GM21390 (cell line): Measurements from ENCODE around the gene IQCB1.
"Not testable (repeated sequence)": the region's sequence is repeated elsewhere in the genome, so short reads cannot be mapped to it uniquely, and the experiment has no call there.

ENCODE experiments used
- ATAC-seq: cut with Tn5 transposase; IDR thresholded peaks from one replicate; pipeline ENCODE4 v1.9.1; 2021; ENCODE audit not compliant: unreplicated experiment

The IQCB1 gene, protein sequence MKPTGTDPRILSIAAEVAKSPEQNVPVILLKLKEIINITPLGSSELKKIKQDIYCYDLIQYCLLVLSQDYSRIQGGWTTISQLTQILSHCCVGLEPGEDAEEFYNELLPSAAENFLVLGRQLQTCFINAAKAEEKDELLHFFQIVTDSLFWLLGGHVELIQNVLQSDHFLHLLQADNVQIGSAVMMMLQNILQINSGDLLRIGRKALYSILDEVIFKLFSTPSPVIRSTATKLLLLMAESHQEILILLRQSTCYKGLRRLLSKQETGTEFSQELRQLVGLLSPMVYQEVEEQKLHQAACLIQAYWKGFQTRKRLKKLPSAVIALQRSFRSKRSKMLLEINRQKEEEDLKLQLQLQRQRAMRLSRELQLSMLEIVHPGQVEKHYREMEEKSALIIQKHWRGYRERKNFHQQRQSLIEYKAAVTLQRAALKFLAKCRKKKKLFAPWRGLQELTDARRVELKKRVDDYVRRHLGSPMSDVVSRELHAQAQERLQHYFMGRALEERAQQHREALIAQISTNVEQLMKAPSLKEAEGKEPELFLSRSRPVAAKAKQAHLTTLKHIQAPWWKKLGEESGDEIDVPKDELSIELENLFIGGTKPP

DNA sequence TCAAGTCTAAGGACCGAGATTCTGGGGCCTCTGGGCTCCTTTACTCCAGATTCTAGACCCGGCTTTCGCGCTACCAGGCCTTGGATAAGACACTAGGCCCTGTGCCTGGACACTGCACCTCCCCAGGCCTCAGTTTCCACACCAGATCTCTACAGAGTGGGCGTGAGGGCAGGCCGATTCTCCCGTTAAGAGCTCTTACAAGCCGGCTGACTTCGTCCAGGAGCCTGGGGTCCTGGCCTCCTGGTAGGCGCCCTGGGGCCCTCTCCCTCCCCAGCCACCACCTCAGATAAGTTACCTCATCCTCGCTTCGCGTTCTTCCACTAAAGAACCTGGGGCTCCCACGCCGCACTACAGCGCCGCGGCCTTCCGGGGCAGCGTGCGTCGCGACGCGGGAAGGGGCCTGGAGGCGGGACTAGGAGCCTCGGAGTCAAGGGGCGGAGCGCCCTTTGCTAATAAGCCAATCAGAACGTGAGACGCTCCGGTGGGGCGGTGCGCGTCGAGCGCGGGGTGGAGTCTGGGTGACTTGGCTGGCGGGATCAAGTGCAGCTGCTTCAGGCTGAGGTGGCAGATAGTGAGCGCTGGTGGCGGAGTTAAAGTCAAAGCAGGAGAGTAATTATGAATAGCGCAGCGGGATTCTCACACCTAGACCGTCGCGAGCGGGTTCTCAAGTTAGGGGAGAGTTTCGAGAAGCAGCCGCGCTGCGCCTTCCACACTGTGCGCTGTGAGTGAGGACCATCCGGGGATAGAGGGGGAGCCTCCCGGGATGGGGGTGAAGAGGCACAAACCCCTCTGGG, at the start of gene IQCB1, which contains the start of gene EAF2:
Gene IQCB1, minus strand, starts transcription at position 390 of the 794 bp plus-strand sequence. CDS start 6,100 bp downstream, outside the sequence.
Gene EAF2, plus strand, starts transcription at position 539 of the 794 bp plus-strand sequence. Its CDS starts 77 bp downstream, at position 616.
- peak; percentile 96 for ATAC-seq

GRCh38 chr3:121883507-121883906, 48.6 kb upstream of the IQCB1 start:
- ATAC-seq: no peak

- ATAC-seq: no peak
Measured at GRCh38 chr3:121878411-121878810, 43.6 kb upstream of the IQCB1 start.

DNA sequence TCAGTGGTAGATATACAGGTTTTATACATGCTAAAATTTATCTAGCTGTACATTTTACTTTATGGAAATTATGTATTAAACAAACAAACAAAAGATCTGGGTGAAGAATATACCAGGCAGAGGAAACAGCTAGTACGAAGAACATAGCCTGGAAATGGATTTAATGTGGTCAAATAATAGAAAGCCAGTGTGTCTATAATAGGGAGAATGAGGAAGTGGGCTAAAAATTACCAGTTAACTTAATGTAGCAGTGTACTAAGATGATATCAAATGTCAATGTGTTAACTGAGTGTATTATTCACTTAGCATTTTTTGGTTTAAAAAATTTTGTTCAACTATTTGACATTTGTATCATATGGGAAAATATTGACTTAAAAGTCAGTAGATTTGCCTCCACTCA, 36.6 kb upstream of the IQCB1 start:
- ATAC-seq: no peak

- ATAC-seq: no peak
Measured at GRCh38 chr3:121870717-121871116, 35.9 kb upstream of the IQCB1 start.

GRCh38 chr3:121869736-121870135, 34.9 kb upstream of the IQCB1 start:
- ATAC-seq: no peak

- ATAC-seq: no peak
Measured at GRCh38 chr3:121863801-121864200, 28.9 kb upstream of the IQCB1 start.

DNA sequence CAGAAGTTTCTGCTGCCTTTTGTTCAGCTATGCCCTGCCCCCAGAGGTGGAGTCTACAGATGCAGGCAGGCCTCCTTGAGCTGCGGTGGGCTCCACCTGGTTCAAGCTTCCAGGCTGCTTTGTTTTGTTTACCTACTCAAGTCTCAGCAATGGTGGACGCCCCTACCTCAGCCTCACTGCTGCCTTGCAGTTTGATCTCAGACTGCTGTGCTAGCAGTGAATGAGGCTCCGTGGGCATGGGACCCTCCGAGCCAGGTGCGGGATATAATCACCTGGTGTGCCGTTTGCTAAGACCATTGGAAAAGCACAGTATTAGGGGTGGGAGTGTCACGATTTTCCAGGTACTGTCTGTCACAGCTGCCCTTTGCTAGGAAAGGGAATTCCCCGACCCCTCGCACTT, 28.4 kb upstream of the IQCB1 start:
- not testable (repeated sequence) for ATAC-seq

DNA sequence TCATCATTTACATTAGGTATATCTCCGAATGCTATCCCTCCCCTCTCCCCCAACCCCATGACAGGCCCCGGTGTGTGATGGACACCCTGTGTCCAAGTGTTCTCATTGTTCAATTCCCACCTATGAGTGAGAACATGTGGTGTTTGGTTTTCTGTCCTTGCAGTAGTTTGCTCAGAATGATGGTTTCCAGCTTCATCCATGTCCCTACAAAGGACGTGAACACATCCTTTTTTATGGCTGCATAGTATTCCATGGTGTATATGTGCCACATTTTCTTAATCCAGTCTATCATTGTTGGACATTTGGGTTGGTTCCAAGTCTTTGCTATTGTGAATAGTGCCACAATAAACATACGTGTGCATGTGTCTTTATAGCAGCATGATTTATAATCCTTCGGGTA, 22.9 kb upstream of the IQCB1 start:
- not testable (repeated sequence) for ATAC-seq

DNA sequence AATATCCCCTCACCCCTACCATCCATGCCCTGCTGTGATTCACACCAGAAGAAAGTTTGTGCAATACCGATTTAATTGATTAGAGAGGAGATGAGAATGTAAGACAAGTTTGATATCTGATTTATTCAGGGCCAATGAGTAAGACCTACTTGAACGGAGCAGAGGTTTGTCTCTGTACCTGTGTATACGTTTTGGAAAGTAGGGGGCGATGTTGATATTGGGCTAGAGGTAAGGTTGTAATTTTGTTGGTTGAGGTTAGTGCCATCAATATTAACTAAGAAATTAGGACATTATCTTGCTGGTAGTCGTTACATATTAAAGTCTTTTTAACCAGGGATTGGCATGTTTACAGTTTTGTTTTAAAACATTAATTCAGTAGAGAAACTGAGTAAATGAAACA, 20.7 kb upstream of the IQCB1 start:
- no peak for ATAC-seq

DNA sequence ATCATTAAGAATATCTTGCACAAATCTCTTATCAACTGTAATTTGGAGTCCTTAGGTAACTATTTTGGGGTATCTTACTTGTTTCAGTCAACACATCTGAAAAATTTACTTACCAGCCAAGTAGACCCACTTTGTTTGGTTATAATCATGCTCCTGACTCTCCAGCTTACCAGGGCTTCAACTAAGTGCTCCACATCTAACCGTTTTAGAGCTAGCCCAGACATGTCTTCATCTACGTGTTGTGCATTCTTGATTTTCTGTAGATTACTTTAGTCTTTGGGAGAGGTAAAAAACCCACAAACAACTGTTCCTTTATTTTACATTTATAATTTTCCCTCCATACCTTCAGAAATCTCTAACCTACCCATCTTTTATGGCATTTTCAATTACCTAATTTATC, 17.4 kb upstream of the IQCB1 start:
- no peak for ATAC-seq

GRCh38 chr3:121844892-121845291, 10.0 kb upstream of the IQCB1 start:
- ATAC-seq: no peak

GRCh38 chr3:121839962-121840361, 5.1 kb upstream of the IQCB1 start:
- no peak for ATAC-seq

- ATAC-seq: no peak
Measured at GRCh38 chr3:121836481-121836880, 1.6 kb upstream of the IQCB1 start.

DNA sequence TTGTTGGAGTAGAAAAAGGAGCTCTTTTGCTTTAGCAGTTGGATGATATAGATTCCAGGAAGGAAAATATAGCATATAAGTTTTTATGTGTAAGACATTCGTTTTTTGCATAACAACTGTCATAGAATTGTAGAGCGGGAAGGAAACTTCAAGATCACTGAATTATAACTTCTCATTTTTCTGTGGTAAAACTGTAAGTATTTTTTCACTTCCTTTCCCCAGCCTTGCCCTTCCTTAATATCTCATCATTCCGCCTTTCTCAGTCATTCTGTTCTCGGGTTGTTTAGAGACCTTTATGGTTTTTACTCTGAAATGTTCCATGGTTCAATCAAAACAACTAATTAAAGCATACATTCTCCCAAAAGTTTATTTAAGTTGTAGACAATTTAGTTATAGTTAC, 1.2 kb upstream of the IQCB1 start:
- ATAC-seq: no peak

- peak; percentile 15 for ATAC-seq
Measured at GRCh38 chr3:121835465-121835801, 573 bp upstream of the IQCB1 start.

DNA sequence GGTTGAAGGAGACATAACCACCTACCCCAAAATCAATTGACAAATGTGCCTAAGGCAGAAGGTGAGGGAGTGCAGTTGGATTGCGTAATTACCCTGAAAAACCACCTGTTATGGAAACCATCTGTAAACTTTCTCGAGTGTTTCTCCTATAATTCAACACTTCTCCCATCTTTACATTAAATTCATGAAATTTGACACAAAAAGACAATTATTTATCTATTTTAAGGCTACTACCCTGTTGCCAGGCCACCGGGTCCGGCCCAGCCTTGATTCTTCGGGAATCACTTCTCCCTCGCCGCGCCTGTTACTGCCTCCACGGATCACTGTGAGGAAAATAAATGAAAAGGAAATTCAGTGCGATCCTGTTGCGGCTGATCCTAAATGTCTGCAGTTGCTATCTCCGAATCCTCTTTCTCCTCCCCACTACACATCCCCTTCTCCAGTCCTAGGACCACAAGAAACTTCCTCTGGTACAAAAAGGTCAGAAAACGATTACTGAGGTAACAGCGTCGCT, 646 bp downstream of the IQCB1 start:
- ATAC-seq: no peak

DNA sequence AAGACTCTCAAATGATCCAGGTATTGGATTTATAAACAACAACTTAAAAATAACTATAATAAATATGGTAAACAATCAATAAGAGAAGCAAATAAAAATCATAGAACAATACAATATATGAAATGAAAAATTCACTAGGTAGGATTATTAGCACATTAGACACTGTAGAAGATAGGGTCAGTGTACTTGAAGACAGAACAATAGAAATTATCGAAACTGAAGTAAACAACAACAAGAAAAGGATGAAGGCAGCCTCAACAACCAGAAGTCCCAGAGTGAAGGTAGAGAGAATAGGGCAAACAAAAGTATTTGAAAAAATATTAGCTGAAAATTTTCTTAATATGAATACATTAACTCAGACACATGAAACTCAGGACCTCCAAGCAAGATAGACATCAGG, 11.9 kb downstream of the IQCB1 start:
- ATAC-seq: no peak

DNA sequence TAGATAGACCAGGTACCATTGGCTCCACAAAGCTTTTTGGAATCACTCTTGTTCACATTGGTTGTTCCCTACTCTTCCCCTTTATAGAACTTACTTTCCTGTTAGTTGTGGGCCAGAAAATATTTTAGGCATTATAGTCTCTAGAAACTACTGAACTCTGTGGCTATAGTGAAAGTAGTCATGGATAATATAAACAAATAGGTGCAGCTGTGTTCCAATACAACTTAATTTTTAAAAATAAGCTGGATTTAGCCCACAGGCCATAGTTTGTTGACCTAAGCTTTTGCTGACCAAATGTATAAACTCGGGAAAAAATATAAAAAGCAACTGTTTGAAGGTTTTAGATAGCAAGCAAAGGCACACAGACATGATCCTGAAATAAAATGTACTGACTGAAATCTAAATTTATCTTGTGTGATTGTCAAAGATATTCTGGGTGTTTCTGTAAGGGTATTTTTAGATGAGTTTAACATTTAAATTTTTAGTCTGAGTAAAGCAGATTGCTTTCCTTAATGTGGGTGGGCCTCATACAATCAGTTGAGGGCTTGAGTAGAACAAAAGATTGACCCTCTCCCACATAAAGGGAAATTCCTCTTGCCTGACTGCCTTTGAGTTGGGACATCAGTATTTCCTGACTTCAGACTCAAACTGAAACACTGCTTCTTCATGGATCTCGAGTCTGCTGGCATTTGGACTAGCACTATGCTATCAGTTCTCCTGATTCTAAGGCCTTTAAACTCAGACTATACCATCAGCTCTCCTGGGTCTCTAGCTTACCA, 13.2 kb downstream of the IQCB1 start:
- ATAC-seq: no peak

- ATAC-seq: no peak
Measured at GRCh38 chr3:121819236-121819635, 15.6 kb downstream of the IQCB1 start.

DNA sequence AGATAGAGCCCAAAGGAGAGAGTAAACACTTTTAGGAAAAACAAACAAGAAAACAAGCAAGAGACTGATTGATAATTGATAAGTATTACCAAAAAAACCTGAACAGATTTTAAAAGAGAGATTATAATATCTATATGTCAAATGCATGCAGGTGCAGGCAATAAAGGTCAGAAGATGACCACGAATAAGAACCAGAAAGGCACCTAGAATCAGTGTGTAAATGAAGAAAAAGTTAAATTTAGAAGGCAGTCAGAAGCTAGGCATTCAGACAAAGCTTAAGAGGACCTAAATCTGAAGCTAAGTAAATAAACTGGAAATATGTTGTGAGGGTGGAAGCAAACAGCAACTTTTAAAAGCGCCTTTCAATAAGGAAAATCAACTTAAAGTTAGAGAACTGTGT, 16.3 kb downstream of the IQCB1 start:
- no peak for ATAC-seq
